Activated B cell treated with CpG ODN at 0.5 μM for 24 hours (primary cell): Measurements from ENCODE around the gene NUBP2. TPM values are rescaled to one million over a fixed set of nuclear protein-coding genes. Genes with fewer than 3 reads are reported as not detected.
A peak's percentile ranks its signal among the peaks of the same experiment; 100 is the strongest.

Experiments
- ATAC-seq: fragments of 200-7000 bp; cut with Tn5 transposase; one replicate; pipeline ENCODE4 v1.10.0; 2021; ENCODE audit warnings: low read depth, mild to moderate bottlenecking, moderate library complexity
- CTCF ChIA-PET: fragments of 350-600 bp; sonication (Branson Sonifier 250); formaldehyde crosslinking; loops from one replicate; lab custom pipeline; 2021; ENCODE audit warnings: antibody characterized with exemption; lab: Charles Lee
- POLR2A ChIA-PET: fragments of 350-600 bp; sonication (Branson Sonifier 250); formaldehyde crosslinking; loops from one replicate; lab custom pipeline; 2021; ENCODE audit warnings: antibody characterized with exemption; lab: Charles Lee
- DNase-seq: peaks from one replicate; pipeline ENCODE4 v3.0.0; 2022
- H3K27ac Mint-ChIP-seq: one replicate; pipeline ENCODE4 v1.8.0; 2020; ENCODE audit warnings: mixed read lengths
- H3K27me3 Mint-ChIP-seq: one replicate; pipeline ENCODE4 v1.8.0; 2021; ENCODE audit warnings: mixed read lengths
- H3K36me3 Mint-ChIP-seq: one replicate; pipeline ENCODE4 v1.8.0; 2021; ENCODE audit warnings: low read depth, mixed read lengths
- H3K4me1 Mint-ChIP-seq: one replicate; pipeline ENCODE4 v1.8.0; 2021; ENCODE audit warnings: mixed read lengths
- H3K4me3 Mint-ChIP-seq: one replicate; pipeline ENCODE4 v1.8.0; 2020; ENCODE audit warnings: mild to moderate bottlenecking, mixed read lengths
- H3K9me3 Mint-ChIP-seq: one replicate; pipeline ENCODE4 v1.8.0; 2020; ENCODE audit warnings: mixed read lengths
- intact Hi-C: fragments of 100-400 bp; cut with micrococcal nuclease; formaldehyde crosslinking; loops from one replicate; pipeline ENCODE4 v1.15.1; 2024
- total RNA-seq: library from RNA; stranded (reverse); gene quantifications from 2 replicates; pipeline ENCODE4 v1.2.3, GENCODE V29; 2022
- TF ChIP-seq, protein P1 (sequence below): fragments of 200-600 bp; IDR thresholded peaks from one replicate; pipeline ENCODE4 v1.8.0; 2022; ENCODE audit warnings: antibody characterized with exemption, mild to moderate bottlenecking

The NUBP2 gene
- total RNA-seq, 1 donor from 2014 or later: 54.2 TPM

DNA sequence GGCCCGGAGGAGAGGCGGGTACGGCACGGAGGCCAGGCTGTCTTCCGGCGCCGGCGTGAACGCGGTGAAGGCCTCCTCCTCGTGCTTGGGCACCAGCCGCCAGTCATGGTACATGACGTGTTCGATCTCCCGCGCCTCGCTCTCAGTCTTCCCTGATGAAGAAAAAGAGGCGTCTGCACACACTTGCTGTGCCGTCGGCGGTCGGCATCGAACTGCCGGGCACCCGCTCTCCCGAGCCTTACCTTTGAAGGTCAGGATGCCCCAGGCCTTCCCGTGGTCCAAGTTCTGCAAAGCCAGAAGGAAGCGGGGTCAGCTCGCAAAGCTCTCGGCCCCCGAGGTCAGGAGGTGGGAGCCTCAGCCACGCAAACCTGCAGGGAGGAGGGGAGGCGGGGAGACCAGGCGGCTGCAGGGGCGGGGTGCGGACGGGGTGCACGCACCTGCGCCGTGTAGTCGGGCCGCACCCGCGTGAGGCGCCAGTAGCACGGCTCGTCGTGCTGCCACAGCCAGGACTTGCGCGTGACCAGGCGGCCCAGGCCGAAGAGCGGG is 10.3 kb upstream of the NUBP2 start, which contains the start of gene EME2:
Gene EME2, plus strand, starts transcription at position 449 of the 546 bp plus-strand sequence. CDS start 418 bp downstream, outside the sequence.
- Mint-ChIP-seq H3K9me3 (no peaks in the 10 kb centered on the region), H3K27ac (peak within 1 kb of the TSS; percentile 89), H3K27me3 (no peaks in the 10 kb centered on the region), H3K4me3 (peak within 1 kb of the TSS; percentile 87), H3K36me3 (peaks cover 38% of the 10 kb centered on the region), H3K4me1 (peaks cover 24% of the 10 kb centered on the region)
- intact Hi-C loops: loop anchor here (2.0 to 5.0 kb wide), 3 partner anchors 66 to 430 kb away; partner anchors contain the start of gene MAPK8IP3
- DNase-seq (peak; percentile 31), ATAC-seq (no peak)
- POLR2A ChIA-PET: interaction anchor here (0.6 to 5.6 kb wide), 13 partner anchors 10 to 352 kb away, joined by 3 to 88 read pairs (median 3); partner anchors contain the start of genes FAHD1, JPT2, MAPK8IP3 and NUBP2
- CTCF ChIA-PET: interaction anchor here (0.8 to 3.3 kb wide), 4 partner anchors 8 to 66 kb away, joined by 3 to 15 read pairs (median 3); partner anchors contain the start of genes MAPK8IP3, NUBP2 and SPSB3
- TF ChIP-seq, protein P1, sequence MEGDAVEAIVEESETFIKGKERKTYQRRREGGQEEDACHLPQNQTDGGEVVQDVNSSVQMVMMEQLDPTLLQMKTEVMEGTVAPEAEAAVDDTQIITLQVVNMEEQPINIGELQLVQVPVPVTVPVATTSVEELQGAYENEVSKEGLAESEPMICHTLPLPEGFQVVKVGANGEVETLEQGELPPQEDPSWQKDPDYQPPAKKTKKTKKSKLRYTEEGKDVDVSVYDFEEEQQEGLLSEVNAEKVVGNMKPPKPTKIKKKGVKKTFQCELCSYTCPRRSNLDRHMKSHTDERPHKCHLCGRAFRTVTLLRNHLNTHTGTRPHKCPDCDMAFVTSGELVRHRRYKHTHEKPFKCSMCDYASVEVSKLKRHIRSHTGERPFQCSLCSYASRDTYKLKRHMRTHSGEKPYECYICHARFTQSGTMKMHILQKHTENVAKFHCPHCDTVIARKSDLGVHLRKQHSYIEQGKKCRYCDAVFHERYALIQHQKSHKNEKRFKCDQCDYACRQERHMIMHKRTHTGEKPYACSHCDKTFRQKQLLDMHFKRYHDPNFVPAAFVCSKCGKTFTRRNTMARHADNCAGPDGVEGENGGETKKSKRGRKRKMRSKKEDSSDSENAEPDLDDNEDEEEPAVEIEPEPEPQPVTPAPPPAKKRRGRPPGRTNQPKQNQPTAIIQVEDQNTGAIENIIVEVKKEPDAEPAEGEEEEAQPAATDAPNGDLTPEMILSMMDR: no peak

GRCh38 chr16:1772908-1773702 is 9.7 kb upstream of the NUBP2 start, which contains the start of gene MRPS34:
Gene MRPS34 (minus strand): TSS chr16:1773134. CDS start chr16:1773119, 15 bp downstream.
- Mint-ChIP-seq H3K4me3 (peak within 1 kb of the TSS; percentile 87), H3K4me1 (peaks cover 24% of the 10 kb centered on the region), H3K27ac (peak within 1 kb of the TSS; percentile 89), H3K36me3 (peaks cover 31% of the 10 kb centered on the region), H3K9me3 (no peaks in the 10 kb centered on the region), H3K27me3 (no peaks in the 10 kb centered on the region)
- ChIA-PET CTCF (interaction anchor here (0.8 to 3.3 kb wide), 4 partner anchors 9 to 67 kb away, joined by 3 to 15 read pairs (median 3); partner anchors contain the start of genes MAPK8IP3, NUBP2 and SPSB3), POLR2A (interaction anchor here (0.6 to 5.6 kb wide), 14 partner anchors 10 to 352 kb away, joined by 3 to 88 read pairs (median 4); partner anchors contain the start of genes FAHD1, JPT2, MAPK8IP3 and NUBP2)
- intact Hi-C loops: loop anchor here (1.0 to 5.0 kb wide), 5 partner anchors 9 to 431 kb away; partner anchors contain the start of genes HAGH, MAPK8IP3, NUBP2 and SPSB3
- DNase-seq (peak; percentile 81), ATAC-seq (peak; percentile 58)
- TF ChIP-seq, protein P1: peak; percentile 50

DNA sequence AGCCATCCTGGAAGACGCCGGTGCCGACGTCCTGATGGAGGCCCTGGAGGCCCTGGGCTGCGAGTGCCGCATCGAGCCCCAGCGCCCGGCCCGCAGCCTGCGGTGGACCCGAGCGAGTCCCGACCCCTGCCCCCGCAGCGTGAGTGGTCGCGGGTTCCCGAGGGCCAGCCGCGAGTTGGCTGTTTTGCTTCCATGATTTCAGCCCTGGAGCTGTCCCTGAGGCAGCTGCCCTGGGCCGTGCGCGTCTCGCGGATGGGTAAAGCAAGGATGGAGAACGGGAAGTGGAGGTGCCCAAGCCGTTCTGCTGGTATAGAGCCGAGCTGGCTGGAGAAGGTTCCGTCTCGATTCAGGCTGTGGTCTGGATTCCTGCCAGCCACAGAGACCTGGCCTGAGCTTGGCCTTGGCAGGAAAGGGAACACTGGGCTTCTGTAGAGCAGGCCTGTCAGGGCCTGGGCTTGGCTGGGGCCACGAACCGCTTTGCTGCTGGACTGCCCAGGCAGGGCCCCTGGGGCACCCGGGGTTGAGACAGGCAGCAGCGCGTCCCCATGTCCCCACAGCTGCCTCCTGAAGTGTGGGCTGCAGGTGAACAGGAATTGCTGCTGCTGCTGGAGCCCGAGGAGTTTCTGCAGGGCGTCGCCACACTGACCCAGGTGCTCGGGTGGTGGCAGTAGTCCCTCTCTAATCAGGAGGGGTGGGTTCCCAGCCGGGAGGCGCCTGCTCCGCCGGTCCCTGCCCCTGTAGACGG is 8.9 kb upstream of the NUBP2 start:
- Mint-ChIP-seq H3K36me3 (peaks cover 24% of the 10 kb centered on the region), H3K4me3 (peak overlapping the region; percentile 87), H3K27ac (peak overlapping the region; percentile 56), H3K27me3 (no peaks in the 10 kb centered on the region), H3K9me3 (no peaks in the 10 kb centered on the region), H3K4me1 (peaks cover 24% of the 10 kb centered on the region)
- ATAC-seq: no peak
- CTCF ChIA-PET: interaction anchor here (3.3 kb wide), 1 partner anchor 8 kb away, joined by 15 read pairs; the partner anchor contains the start of genes NUBP2 and SPSB3
- TF ChIP-seq, protein P1: no peak
- POLR2A ChIA-PET: interaction anchor here (1.1 to 5.6 kb wide), 2 partner anchors 9 to 67 kb away, joined by 6 to 88 read pairs; partner anchors contain the start of genes NUBP2 and SPSB3
- intact Hi-C loops: loop anchor here (1.0 to 5.0 kb wide), 5 partner anchors 8 to 432 kb away; partner anchors contain the start of genes HAGH, MAPK8IP3, NUBP2 and SPSB3
- no peak for DNase-seq

DNA sequence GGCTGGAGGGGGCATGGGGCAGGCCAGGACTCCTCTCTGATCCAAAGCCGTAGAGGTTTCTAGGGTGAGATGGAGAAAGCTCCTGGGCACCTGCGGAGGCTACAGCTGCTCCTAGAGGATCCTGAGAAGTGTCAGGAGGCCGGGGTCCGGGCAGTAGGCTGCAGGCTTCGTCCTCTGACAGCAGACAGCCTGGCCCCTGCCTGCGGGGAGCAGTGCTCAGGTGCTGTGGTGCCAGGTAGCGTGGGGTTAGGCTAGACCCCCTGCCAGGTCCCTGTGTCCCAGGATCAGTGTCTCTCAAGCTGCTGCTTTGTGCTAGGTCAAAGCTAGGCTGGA is 8.3 kb upstream of the NUBP2 start:
- TF ChIP-seq, protein P1: no peak
- intact Hi-C loops: loop anchor here (5.0 kb wide), 1 partner anchor 432 kb away; no protein-coding TSS in a partner anchor
- ChIA-PET CTCF (interaction anchor here (3.3 kb wide), 1 partner anchor 8 kb away, joined by 15 read pairs; the partner anchor contains the start of genes NUBP2 and SPSB3), POLR2A (interaction anchor here (1.1 to 5.6 kb wide), 2 partner anchors 8 to 67 kb away, joined by 6 to 88 read pairs; partner anchors contain the start of genes NUBP2 and SPSB3)
- no peaks in the 10 kb centered on the region for H3K9me3 Mint-ChIP-seq
- peaks cover 24% of the 10 kb centered on the region for H3K4me1 Mint-ChIP-seq
- ATAC-seq (no peak), DNase-seq (no peak)
- peak overlapping the region; percentile 87 for H3K4me3 Mint-ChIP-seq
- H3K27ac Mint-ChIP-seq: no peak overlapping the region
- peaks cover 21% of the 10 kb centered on the region for H3K36me3 Mint-ChIP-seq
- no peaks in the 10 kb centered on the region for H3K27me3 Mint-ChIP-seq
